GM11168 (cell line): Measurements from ENCODE around the gene CSTF1.
"Not testable (repeated sequence)": the region's sequence is repeated elsewhere in the genome, so short reads cannot be mapped to it uniquely, and the experiment has no call there.

Experiments used
- in situ Hi-C: fragments of 300-500 bp; cut with MboI; formaldehyde crosslinking; loops from one replicate; pipeline ENCODE4 v1.12.0; 2022; ENCODE audit warnings: low sequenced_read_pairs; ENCODE audit not compliant: unreplicated experiment

CSTF1 gene

GRCh38 chr20:56400001-56400640 lies 7.7 kb downstream of the CSTF1 start:
- in situ Hi-C loops: no loop called here

DNA sequence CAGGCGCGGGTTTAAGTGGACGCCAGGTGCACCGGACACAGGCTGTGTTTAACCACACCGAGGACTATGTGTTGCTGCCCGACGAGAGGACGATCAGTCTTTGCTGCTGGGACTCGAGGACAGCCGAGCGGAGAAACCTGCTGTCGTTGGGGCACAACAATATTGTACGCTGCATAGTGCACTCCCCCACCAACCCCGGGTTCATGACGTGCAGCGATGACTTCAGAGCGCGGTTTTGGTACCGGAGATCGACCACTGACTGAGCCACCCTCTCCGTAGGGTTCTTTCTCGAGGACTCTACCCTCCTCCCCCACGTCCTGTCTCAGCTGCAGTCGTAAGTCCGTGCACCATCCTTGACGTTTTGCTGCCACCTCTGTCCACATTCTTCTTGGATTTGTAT lies 11.0 kb downstream of the CSTF1 start:
- in situ Hi-C loops: no loop called here

DNA sequence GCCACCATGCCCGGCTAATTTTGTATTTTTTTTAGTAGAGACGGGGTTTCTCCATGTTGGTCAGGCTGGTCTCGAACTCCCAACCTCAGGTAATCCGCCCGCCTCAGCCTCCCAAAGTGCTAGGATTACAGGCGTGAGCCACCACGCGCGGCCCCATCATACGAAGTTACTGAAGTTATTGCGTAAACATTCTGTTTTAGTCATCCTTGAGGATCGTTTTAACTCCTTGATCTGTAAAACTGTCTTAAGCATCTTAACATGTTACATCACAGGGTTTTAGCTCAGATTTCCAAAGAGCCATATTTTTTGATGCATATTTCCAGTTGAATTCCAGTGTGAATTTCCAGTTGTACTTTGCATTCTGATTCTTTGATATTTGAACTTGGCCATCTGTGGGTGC lies 12.9 kb downstream of the CSTF1 start:
- in situ Hi-C loops: not testable (repeated sequence)

GRCh38 chr20:56406910-56407309 lies 14.5 kb downstream of the CSTF1 start:
- in situ Hi-C loops: no loop called here

- in situ Hi-C loops: no loop called here
Measured at GRCh38 chr20:56409521-56409920, 17.1 kb downstream of the CSTF1 start.

DNA sequence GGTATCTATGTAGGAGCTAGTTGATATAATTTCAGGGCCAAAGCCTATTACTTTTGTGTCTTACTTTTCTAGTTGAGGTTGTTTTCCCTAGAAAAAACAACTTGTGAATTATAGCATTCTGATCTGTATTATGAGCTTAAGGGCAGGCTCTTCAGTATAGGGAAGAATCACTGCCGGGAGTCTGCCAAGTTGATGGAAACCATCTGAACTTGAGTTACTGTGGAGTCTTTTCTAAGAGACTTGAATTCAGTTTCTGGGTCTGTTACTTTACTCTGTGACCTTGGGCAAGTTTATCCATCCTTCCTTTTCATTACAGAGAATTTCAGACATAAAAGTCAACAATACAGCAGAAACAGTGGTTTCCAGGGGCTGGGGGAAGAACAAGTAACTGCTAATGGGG lies 17.5 kb downstream of the CSTF1 start:
- in situ Hi-C loops: no loop called here

DNA sequence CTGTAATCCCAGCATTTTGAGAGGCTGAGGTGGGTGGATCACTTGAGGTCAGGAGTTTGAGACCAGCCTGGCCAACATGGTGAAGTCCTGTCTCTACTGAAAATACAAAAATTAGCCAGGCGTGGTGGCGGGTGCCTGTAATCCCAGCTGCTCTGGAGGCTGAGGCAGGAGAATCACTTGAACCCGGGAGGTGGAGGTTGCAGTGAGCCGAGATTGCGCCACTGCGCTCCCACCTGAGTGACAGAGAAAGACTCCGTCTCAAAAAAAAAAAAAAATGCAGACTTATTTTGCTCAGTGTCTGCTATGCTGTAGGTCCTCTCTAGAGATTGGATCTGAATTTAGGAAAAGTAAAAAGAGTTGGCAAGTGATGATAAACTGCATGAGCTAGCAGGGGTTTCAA lies 18.8 kb downstream of the CSTF1 start:
- in situ Hi-C loops: not testable (repeated sequence)

GRCh38 chr20:56411759-56412472 lies 19.5 kb downstream of the CSTF1 start, which contains the start of gene CASS4:
Gene CASS4 (plus strand): TSS chr20:56412260. CDS start chr20:56412459, 199 bp downstream.
- in situ Hi-C loops: no loop called here

DNA sequence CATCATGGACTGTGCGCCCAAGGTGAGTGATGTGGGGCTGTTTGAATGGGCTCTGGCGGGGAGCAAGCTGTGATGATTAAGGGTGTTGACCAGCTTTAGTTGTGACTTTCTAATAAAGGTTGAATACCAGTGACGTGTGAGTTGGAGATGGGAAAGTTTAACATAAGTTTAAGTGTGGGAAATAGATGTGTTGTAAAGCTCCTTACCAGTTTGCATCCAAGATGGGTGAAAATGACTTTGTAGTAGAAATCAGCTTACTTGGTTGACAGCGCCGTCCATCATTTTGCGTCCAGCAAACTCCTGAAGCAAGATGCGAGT lies 20.0 kb downstream of the CSTF1 start:
- in situ Hi-C loops: no loop called here

- in situ Hi-C loops: no loop called here
Measured at GRCh38 chr20:56412949-56413348, 20.5 kb downstream of the CSTF1 start.

- in situ Hi-C loops: no loop called here
Measured at GRCh38 chr20:56414842-56415765, 22.7 kb downstream of the CSTF1 start.

DNA sequence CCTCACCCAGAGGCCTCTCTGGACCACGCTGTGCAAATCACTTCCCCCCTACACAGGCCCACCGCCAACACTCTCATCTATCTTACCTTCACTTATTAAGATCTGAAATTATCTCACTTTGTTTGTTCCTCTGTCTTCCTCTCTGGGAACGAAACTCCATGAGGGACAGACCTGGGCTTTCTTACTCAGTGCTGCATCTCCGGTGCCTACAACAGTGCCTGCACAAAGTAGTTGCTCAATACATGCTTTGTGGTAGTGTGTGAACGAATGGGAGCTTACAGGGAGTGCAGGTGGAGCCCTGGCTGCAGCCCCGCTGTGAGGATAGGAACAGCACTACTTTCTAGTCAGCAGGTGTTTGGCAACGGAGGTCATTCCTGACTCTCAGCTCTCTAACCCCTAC lies 25.0 kb downstream of the CSTF1 start:
- in situ Hi-C loops: no loop called here

GRCh38 chr20:56417911-56418310 lies 25.5 kb downstream of the CSTF1 start:
- in situ Hi-C loops: no loop called here

DNA sequence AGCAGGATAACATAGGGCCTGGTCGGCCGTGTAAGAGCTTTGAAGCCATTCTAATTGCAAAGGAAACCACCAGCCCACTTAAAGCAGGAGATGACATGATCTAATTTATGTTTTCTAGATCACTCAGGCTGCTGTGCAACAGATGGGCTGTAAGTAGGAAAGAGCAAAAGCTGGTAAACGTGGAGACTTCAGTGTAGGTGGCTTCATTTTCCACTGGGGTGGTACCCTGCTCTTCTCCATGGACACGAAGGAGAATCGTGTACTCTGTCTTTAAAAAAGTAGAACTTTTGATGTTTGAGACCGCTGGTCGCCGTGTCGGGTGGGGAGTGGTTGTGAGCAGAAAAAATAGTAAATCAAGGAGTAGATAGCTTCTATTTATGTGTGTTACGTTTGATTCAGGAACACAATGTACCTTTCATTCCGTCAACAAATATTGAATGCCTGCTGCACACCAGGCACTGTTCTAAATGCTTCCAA lies 26.0 kb downstream of the CSTF1 start:
- in situ Hi-C loops: no loop called here

GRCh38 chr20:56420028-56420427 lies 27.6 kb downstream of the CSTF1 start:
- in situ Hi-C loops: no loop called here

DNA sequence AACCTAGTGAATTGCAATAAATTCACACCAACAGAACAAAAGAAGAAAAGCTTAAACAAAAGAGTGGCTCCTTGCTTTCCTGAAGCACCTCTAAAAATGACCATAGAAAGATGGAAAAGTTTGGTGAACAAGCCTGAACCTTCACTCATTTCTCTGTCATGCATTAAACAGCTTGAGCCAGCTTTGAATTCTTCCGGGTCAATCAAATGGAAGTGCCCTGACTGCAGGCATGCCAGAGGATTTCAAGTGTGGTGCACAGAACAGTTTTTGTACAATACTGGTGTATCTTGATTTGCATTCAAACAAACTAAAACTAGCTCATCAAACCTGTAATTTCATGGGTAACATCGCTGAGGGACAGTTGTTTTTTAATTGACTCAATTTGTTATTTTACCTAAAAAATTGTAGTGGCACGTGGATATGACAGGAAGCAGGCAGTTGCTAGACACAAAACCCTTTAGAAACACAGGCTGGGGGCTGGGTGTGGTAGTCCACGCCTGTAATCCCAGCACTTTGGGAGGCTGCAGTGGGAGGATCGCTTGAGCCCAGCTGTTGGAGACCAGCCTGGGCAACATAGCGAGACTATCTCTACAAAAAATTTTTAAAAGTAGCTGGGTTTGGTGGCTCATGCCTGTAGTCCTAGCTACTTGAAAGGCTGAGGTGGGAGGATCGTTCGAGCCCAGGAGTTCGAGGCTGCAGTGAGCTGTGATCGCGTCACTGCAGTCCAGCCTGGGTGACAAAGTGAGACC lies 28.7 kb downstream of the CSTF1 start:
- in situ Hi-C loops: no loop called here

DNA sequence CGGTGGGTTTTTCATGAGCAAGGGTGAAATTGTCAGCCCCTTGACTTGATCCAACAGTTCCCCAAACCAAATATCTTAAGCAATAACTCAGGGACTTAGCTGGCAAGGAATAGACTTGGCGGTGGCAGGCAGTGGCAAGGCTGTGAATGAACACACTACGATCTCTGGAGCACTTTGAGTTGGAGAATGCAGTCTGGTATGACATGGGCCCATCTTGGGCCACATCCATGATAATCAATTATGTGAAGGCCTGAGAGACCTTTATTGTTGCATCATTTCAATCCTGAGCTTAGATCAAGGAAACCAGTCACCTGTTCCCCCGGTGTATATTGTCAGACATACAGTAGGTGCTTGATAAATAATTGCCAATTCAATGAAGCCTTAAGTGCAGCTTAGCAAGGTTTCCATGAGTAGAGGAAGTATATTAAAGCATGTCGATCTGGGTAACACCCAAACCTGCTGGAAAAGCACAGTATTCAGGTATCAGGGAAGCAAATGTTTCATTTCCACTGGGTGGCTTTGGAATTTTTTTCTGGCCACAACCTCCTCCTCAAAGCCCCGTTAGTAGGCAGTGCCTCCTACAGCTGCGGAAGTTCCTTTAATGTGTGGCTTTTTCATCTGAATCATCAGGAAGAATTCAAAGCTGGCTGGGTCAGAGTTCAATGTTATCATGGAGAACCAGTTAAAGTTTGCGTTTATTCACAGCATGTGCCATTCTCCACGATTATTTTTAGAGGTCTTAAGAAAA lies 29.8 kb downstream of the CSTF1 start:
- in situ Hi-C loops: no loop called here

GRCh38 chr20:56422824-56423189 lies 30.4 kb downstream of the CSTF1 start:
- in situ Hi-C loops: no loop called here

- in situ Hi-C loops: no loop called here
Measured at GRCh38 chr20:56423211-56423610, 30.8 kb downstream of the CSTF1 start.

- in situ Hi-C loops: no loop called here
Measured at GRCh38 chr20:56423886-56424285, 31.4 kb downstream of the CSTF1 start.
